ENCODE data around the gene DCTN2.
"Not testable (repeated sequence)": the region's sequence is repeated elsewhere in the genome, so short reads cannot be mapped to it uniquely, and the experiment has no call there.

The DCTN2 gene

DNA sequence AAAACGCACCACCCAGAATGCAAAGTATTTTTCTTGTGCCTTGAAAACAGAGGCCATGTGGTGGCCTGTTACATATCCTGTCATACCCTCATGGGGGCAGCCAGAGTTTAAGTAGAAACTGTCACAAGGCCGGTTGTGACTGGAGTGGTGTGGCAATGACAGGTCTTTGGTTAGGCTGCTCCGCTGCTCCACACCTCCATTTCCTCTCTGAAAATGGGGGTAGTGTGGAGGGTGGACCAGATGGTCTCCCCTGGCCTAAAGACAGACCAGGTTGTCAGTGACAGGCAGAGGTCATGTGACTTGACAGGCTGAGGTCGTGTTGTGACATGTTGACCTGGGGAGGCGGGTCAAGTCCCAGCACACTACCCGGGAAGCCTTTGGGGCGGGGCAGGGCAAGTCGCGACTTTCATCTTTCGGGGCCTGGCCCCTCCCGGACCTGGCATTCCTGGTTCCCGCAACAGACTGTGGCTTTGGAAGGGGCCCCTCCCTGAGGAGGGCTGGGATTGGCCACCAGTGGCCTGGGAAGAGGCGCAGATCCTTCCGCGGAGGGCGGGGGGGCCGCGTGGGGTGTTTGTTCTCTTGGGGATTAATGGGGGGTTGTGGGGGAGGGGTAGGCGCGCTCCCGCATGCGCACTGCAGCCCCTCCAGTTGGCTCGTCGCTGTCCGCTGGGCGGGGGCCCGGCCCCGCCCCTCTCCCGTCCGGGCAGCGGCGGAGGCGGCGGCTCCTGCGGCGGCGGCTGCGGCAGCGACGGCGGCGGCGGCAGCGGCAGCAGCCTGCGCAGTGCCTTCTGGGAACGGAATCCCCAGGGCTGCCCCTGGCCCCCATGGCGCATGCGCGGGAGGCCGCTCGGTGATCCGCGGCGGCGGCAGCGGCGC, 24.7 kb downstream of the DCTN2 start, which contains the start of gene MBD6:
Gene MBD6, plus strand, starts transcription at position 814 of the 876 bp plus-strand sequence. CDS start 1,480 bp downstream, outside the sequence.
- in situ Hi-C loops (cut with HindIII; ENCODE audit: low pct_ligation_motif_present, low pct_unique_long_range_greater_than_20kb, low sequenced_read_pairs), result no loop called here
- DNase-seq, result peak; percentile 96

DNA sequence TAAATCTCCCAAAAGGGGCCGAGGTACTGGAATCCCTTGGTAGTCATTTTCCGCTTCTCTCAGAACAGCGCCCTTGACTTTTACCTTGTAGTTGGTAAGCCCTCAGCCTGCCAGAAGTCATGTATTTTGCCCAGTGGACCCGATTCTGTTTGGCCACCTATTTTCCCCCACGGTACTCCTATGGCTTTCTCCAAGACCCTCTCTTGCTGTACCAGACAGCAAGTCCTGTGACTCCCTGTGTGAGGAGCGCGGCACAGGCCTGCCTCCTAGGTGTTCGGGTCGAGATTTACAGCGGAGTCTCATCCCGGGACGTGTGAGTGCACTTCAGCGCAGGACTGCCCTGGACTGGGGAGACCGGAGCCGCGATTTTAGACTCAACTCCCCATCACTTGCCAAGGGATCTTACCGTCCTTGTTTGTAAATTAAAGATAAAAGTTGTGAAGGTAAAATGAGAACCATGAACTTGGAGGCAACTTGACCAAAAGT, 25.4 kb downstream of the DCTN2 start:
- peak; percentile 42 for DNase-seq
- in situ Hi-C loops (cut with HindIII; ENCODE audit: low pct_ligation_motif_present, low pct_unique_long_range_greater_than_20kb, low sequenced_read_pairs), result no loop called here

DNA sequence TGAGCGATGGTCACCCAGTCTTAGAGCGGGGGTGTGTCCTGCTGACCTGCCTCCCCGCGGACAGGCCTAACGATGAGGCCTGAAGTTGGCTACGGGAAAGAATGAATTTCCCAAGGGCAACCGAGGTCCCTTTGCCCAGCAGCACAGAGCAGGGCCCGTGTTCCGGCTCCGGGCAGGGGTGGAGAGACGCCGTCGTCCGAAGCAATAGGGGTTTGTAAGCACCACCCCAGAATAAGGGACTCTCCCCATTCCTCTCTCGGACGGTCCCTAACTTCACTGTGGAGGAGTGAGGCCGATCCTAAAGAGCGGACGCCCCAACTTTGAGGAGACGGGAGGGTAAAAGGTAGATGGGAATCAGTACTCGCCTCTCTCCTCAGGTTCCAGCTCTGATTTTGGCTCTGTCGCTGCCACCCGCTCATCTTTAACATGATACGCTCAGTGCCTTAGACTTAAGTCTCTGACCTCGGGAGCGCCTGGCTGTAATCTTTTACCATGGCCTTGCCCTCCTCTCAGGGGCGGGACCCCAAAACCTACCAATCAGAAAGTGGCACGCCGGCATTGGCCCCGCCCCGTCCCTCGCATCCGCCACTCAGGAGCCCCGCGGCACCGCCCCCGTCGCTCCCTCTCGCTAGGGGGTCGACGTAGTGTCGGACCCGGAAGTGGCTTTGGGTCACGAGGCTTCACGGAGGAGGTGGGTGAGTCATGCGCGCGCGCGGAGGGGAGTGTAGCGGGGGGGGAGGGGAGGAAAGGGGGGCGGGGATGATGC, 26.8 kb downstream of the DCTN2 start, which contains the start of gene DDIT3:
Gene DDIT3, minus strand, starts transcription at position 462 of the 766 bp plus-strand sequence. CDS start 3,108 bp downstream, outside the sequence.
- DNase-seq, result peak; percentile 100
- in situ Hi-C loops (cut with HindIII; ENCODE audit: low pct_ligation_motif_present, low pct_unique_long_range_greater_than_20kb, low sequenced_read_pairs), result no loop called here

- in situ Hi-C loops (cut with HindIII; ENCODE audit: low pct_ligation_motif_present, low pct_unique_long_range_greater_than_20kb, low sequenced_read_pairs), result no loop called here
- no peak for DNase-seq
These were observed 27.3 kb downstream of the DCTN2 start for GRCh38 chr12:57519796-57520052.

- in situ Hi-C loops (cut with HindIII; ENCODE audit: low pct_ligation_motif_present, low pct_unique_long_range_greater_than_20kb, low sequenced_read_pairs), result no loop called here
- peak; percentile 38 for DNase-seq
These were observed 27.8 kb downstream of the DCTN2 start for GRCh38 chr12:57518920-57519795.

GRCh38 chr12:57518176-57518919, 28.6 kb downstream of the DCTN2 start:
- DNase-seq, result no peak
- in situ Hi-C loops (cut with HindIII; ENCODE audit: low pct_ligation_motif_present, low pct_unique_long_range_greater_than_20kb, low sequenced_read_pairs), result no loop called here

DNA sequence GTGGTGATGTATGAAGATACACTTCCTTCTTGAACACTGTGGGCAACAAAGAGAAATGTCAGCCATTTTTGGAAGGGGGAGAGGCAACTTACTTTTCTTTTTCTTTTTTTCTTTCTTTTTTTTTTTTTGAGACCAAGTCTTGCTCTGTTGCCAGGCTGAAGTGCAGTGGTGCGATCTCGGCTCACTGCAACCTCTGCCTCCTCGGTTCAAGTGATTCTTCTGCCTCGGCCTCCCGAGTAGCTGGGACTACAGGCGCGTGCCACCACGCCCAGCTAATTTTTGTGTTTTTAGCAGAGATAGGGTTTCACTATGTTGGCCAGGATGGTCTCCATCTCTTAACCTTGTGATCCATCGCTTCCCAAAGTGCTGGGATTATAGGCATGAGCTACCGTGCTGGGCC, 29.3 kb downstream of the DCTN2 start:
- DNase-seq; in situ Hi-C loops (cut with HindIII; ENCODE audit: low pct_ligation_motif_present, low pct_unique_long_range_greater_than_20kb, low sequenced_read_pairs): not testable (repeated sequence)

- in situ Hi-C loops (cut with HindIII; ENCODE audit: low pct_ligation_motif_present, low pct_unique_long_range_greater_than_20kb, low sequenced_read_pairs), result no loop called here
- DNase-seq, result peak; percentile 39
These were observed 29.8 kb downstream of the DCTN2 start for GRCh38 chr12:57517187-57517586.

DNA sequence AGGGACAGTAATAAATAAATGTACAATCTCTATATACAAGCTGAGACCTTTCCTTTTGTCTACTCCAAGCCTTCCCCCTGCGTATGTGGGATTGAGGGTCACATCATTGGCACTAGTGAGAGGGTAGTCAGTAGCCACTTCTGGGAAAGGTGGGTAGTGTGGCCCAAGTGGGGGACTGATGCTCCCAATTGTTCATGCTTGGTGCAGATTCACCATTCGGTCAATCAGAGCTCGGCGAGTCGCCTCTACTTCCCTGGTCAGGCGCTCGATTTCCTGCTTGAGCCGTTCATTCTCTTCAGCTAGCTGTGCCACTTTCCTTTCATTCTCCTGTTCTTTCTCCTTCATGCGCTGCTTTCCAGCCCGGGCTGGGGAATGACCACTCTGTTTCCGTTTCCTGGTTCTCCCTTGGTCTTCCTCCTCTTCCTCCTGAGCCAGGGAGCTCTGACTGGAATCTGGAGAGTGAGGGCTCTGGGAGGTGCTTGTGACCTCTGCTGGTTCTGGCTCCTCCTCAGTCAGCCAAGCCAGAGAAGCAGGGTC, 30.3 kb downstream of the DCTN2 start:
- in situ Hi-C loops (cut with HindIII; ENCODE audit: low pct_ligation_motif_present, low pct_unique_long_range_greater_than_20kb, low sequenced_read_pairs), result no loop called here
- DNase-seq, result no peak

GRCh38 chr12:57515934-57516541, 31.0 kb downstream of the DCTN2 start:
- in situ Hi-C loops (cut with HindIII; ENCODE audit: low pct_ligation_motif_present, low pct_unique_long_range_greater_than_20kb, low sequenced_read_pairs), result no loop called here
- DNase-seq, result no peak

DNA sequence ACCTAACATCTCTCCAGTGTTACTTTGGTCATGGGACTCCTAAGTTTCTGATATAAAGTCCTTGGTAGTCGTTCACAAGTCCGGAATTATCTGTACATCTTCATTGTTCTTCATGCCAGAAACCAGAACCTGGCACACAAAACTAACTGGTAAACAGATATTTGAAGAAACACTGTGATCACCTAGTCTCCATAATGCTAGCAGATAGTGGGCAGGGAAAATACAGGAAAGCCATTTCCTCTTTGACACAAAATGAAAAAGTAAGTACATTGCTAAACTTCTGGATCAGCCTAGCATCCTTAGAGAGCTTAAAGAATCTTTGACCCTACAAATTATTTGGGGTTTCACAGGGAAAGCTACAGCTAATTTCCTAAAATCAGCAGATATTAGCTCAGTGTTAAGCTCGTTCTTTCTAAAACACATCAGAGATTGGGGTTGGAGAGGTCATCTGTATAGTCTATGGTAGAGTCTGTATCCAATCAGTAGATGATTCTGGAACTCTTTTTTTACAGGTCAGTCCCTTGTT, 31.5 kb downstream of the DCTN2 start:
- DNase-seq, result no peak
- in situ Hi-C loops (cut with HindIII; ENCODE audit: low pct_ligation_motif_present, low pct_unique_long_range_greater_than_20kb, low sequenced_read_pairs), result no loop called here

GRCh38 chr12:57514720-57515407, 32.1 kb downstream of the DCTN2 start:
- DNase-seq, result no peak
- in situ Hi-C loops (cut with HindIII; ENCODE audit: low pct_ligation_motif_present, low pct_unique_long_range_greater_than_20kb, low sequenced_read_pairs), result no loop called here

DNA sequence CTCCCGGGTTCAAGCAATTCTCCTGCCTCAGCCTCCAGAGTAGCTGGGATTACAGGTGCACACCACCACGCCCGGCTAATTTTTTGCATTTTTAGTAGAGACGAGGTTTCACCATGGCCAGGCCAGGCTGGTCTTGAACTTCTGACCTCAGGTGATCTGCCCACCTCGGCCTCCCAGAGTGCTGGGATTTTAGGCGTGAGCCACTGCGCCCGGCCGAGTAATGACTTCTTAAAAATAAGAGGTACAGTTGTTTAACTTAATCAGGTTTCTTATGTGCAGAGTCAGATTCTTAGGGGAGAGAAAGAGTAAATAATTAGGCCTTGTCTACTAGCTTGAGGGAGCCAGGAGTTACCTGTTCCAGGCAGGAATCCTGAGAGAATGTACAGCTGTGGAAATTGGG, 32.7 kb downstream of the DCTN2 start:
- in situ Hi-C loops (cut with HindIII; ENCODE audit: low pct_ligation_motif_present, low pct_unique_long_range_greater_than_20kb, low sequenced_read_pairs); DNase-seq: not testable (repeated sequence)

DNA sequence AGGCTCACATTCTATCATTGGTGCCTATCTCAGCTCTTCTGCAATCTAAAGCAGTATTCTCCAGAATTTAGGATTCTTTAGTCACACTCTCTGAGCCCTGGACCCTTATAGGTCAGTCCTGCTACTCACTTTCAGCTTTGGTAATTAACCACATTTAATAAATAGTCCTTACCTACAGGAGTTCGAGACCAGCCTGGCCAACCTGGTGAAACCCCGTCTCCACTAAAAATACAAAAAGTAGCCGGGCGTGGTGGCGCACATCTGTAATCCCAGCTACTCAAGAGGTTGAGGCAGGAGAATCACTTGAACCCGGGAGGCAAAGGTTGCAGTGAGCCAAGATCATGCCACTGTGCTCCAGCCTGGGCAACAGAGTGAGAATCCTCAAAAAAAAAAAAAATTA, 33.3 kb downstream of the DCTN2 start:
- DNase-seq; in situ Hi-C loops (cut with HindIII; ENCODE audit: low pct_ligation_motif_present, low pct_unique_long_range_greater_than_20kb, low sequenced_read_pairs): not testable (repeated sequence)

- DNase-seq, result no peak
- in situ Hi-C loops (cut with HindIII; ENCODE audit: low pct_ligation_motif_present, low pct_unique_long_range_greater_than_20kb, low sequenced_read_pairs), result no loop called here
These were observed 33.7 kb downstream of the DCTN2 start for GRCh38 chr12:57513266-57513665.

DNA sequence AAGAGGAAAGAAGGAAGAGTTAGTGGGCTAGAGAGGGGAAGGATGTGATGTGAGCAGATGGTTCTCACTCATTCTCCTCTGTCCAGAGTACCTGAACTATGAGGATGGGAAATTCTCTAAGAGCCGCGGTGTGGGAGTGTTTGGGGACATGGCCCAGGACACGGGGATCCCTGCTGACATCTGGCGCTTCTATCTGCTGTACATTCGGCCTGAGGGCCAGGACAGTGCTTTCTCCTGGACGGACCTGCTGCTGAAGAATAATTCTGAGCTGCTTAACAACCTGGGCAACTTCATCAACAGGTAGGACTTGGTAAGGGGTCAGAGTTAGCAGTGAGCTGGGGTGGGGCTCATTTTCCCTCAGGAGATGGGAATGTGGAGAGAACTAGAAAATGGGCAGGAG, 34.3 kb downstream of the DCTN2 start:
- in situ Hi-C loops (cut with HindIII; ENCODE audit: low pct_ligation_motif_present, low pct_unique_long_range_greater_than_20kb, low sequenced_read_pairs), result no loop called here
- no peak for DNase-seq

All from ACHN (cell line).